ENCODE measurements around the gene MTHFSD.

Gene MTHFSD

DNA sequence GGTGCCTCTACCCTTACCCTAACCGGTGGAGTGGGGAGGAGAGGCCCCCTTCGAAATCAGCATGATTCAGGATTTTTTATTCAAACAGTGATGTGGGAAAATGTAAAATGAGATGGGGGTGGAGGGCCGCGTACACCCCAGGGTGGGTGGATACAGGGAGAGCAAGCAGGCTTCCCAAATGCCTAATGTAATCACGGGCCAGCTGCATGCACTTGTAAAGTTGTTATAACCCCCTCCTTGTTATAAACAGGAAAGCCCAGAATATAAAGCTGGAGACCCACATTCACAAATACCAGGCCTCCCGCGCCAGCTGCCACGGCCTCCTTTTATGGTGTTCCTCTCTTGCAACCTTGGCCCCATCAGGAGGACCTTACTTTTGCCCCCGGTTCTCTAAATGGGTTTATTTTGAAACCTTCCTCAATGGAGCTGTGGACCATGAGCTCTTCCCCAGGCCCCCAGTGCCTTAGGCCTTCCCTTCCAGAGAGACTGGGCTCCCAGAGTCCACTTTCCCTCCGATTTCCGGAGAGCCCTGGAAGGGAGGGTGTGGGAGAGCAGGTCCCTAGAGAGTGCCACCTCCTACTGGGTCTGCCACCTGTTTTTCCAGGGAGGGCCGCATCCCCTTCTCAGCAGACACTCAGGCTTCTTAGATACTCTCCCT, 22.4 kb upstream of the MTHFSD start:
- no peaks in the 10 kb centered on the region for H3K36me3 Mint-ChIP-seq
- no peak for DNase-seq (ENCODE audit: low spot score in 2 of 2)
- ATAC-seq (ENCODE audit: low read depth): no peak
- H3K27me3 Mint-ChIP-seq: peaks cover 31% of the 10 kb centered on the region
- H3K27ac Mint-ChIP-seq: no peak overlapping the region
- no peaks in the 10 kb centered on the region for H3K9me3 Mint-ChIP-seq
- no peak overlapping the region for H3K4me3 Mint-ChIP-seq
- H3K4me1 Mint-ChIP-seq: peaks cover 3% of the 10 kb centered on the region

DNA sequence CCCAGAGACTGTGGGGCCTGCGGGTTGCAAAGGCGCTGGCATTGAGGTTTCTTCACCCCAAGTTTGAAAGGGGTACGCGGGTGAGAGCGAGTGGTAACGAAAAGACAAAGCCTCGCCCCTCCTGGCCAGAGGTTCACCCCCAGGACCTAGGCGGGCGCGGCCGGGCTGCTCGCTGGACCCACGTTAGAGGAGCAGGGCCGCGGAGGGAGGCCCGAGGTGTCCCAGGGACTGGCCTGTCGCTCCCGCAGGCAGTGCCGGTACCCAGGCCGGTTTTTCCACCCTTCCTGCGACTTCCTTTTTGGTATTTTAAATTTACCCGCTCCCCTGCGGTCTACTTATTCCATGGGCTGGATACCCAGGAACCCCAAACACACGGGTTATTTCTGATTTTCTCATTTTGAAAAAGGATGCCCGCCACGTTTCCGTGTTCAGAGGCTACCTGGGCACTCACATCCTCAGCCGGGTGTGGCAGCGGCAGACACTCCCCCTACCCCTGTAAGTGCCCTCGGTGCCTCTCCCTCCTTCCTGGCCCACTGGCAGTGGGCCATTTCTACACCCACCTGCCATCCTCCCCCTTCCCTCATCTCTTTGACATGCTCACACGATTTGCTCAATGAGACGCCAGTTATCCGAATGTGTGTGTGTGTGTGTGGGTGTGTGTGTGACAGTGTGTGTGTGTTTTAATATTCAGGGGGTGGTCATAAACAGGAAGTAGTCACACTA, 21.7 kb upstream of the MTHFSD start:
- ATAC-seq (ENCODE audit: low read depth) (no peak), DNase-seq (ENCODE audit: low spot score in 2 of 2) (no peak)
- Mint-ChIP-seq H3K27me3 (peaks cover 31% of the 10 kb centered on the region), H3K4me1 (peaks cover 3% of the 10 kb centered on the region), H3K4me3 (peak overlapping the region; percentile 74), H3K9me3 (no peaks in the 10 kb centered on the region), H3K27ac (no peak overlapping the region), H3K36me3 (no peaks in the 10 kb centered on the region)

DNA sequence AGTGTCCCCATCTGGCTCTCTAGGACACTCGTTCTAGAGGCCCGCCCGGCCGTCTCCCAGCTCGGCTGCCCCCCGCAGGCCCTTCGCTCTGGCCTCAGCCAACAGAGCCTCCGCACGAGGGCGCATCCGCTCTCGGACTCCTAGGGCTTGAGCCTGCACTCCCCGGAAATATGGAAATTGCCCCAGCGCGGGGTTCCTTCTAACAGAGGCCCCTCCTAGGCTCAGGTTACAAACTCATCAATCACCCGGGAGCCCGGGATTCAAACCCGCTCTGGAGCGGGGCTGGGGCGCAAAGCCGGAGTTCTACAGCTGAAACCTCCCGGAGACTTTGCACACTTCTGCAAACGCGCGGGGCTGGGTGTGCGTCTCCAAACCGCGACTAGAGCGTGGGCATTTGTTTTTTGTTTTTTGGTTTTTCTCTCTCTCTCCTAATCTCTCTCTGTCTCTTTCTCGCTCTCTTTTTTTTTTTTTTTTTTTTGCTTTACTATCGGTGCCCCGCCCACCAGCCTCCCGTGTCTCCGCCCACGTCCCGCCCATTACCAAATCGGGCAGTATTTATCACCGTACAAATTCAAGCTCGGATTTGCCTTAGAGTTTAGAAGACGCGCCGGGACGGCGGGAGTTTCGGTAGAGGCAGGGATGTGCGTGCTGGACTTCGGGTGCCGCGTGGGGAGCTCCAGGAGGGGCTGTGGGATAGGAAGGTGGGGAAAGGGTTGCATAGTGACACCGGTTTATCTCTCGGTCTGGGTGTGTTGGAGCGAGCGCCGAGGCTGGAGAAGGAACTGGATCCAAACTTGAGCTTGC, 20.9 kb upstream of the MTHFSD start:
- peaks cover 33% of the 10 kb centered on the region for H3K27me3 Mint-ChIP-seq
- H3K36me3 Mint-ChIP-seq: no peaks in the 10 kb centered on the region
- H3K9me3 Mint-ChIP-seq: no peaks in the 10 kb centered on the region
- H3K4me3 Mint-ChIP-seq: peak overlapping the region; percentile 74
- ATAC-seq (ENCODE audit: low read depth): peak; percentile 24
- no peak overlapping the region for H3K27ac Mint-ChIP-seq
- H3K4me1 Mint-ChIP-seq: peaks cover 3% of the 10 kb centered on the region
- no peak for DNase-seq (ENCODE audit: low spot score in 2 of 2)

DNA sequence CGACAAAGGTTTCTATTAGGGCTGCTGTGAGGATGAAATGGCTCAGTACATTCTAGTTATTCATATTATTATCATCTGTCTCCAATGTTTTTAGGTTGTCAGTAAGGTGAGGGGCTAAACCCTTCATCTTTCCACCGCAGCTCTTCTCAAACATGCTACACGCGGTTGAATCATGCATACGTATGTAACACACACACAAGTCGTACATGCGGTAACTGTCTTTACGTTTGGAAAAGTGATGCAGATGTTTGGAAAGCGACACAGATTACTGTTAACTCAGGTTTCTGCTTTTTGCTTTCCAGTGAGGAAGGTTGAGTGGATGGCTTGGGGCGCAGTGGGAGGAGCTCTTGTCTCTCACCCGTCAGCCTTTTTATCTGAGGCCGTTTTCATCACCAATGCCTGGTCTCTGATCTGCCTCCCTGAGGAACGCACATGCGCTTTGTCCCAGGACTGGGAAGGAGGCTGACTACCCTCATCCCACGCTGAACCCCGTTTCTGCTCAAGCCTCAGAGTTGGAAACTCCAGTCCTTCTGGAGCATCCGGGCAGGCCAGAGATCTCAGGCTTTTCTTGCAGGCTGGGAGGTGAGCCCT, 20.2 kb upstream of the MTHFSD start:
- Mint-ChIP-seq H3K4me1 (peaks cover 3% of the 10 kb centered on the region), H3K4me3 (no peak overlapping the region), H3K27me3 (peaks cover 31% of the 10 kb centered on the region), H3K9me3 (no peaks in the 10 kb centered on the region), H3K36me3 (no peaks in the 10 kb centered on the region), H3K27ac (no peak overlapping the region)
- ATAC-seq (ENCODE audit: low read depth) (no peak), DNase-seq (ENCODE audit: low spot score in 2 of 2) (no peak)

DNA sequence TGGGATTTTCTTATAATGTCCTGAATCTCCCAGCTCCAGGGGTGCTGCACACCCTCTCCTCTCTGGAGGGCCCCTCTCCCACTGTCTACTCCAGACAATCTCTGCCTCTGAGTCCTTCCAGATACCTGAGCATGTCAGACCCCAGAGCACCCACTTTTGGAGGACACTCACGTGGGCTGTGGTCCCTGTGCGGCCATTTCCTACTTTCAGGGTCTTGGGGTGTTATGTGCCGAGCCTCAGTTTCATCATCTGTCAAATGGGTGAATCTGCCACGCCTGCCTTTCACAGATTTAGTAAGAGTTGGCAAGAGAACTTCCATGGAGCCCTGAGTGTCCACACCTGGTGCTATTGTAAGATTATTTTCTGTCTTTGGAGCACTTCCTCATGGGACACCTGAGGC, 19.6 kb upstream of the MTHFSD start:
- H3K4me3 Mint-ChIP-seq: no peak overlapping the region

DNA sequence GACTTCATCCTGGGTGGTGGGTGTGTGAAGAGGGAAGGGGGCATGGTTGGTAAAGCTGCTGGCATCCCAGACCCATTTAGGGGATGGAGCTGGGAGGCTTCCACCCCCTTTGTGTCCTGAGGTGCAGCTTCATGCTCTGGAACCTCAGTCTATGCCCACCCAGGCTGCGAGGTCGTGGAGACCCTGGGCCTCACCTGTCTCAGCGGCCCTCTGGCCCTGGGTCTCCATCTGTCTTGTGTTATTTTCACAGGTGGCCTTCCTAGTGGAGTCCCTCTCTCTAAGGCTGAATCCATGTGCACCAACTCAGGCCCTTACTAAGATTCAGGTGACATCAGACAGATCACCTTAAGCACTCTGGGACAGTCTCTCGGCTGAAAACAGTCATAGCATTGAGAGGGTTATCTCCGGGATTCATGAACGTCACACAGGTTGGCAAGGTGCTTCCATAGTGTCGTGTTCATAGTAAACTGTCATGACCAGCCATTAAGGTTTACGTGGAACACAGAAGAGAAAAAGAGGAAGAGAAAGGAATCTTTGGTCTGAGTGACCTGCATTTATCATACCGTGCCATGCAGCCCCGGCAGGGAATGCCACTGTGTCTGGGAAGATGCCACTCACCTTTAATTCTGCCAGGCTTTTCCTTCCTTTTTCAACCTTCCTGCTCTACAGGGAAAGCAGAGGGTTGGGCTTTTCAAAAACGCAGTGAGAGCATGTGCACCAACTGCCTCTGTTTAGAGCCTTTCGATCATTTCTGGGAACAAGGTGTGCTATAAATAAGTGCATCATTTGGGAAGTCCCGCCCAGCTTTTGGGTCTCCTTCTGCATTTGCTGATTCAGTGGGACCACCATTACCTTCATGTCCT, 18.8 kb upstream of the MTHFSD start:
- H3K4me3 Mint-ChIP-seq: no peak overlapping the region
- no peak for ATAC-seq (ENCODE audit: low read depth)

More for the DNA sequence above, 19.6 kb upstream of the MTHFSD start:
- Mint-ChIP-seq H3K4me1 (peaks cover 3% of the 10 kb centered on the region), H3K36me3 (no peaks in the 10 kb centered on the region), H3K27me3 (peaks cover 30% of the 10 kb centered on the region), H3K9me3 (no peaks in the 10 kb centered on the region), H3K27ac (no peak overlapping the region)
- DNase-seq (ENCODE audit: low spot score in 2 of 2): no peak
- no peak for ATAC-seq (ENCODE audit: low read depth)

DNA sequence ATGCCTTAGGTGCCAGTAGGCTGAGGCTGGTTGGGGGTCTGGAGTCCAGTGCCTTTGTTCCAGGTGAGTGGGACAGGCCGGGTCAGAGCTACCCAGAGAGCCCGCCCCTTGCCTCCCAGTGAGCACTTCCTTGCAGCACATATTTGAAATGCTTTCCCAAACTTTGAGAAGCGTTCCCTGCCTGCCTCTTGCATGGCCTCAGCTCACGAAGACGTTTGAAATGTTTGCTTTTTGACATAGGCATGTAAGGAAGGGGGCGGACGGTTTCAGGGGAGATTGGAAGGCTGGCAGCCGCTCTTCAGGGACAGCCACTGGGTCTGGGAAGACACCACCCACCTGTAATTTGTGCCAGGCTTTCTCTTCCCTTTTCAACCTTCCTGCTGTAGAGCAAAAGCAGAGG, 18.2 kb upstream of the MTHFSD start:
- Mint-ChIP-seq H3K36me3 (no peaks in the 10 kb centered on the region), H3K4me3 (no peak overlapping the region), H3K9me3 (no peaks in the 10 kb centered on the region), H3K27me3 (peaks cover 26% of the 10 kb centered on the region), H3K27ac (no peak overlapping the region), H3K4me1 (peaks cover 3% of the 10 kb centered on the region)
- ATAC-seq (ENCODE audit: low read depth) (no peak), DNase-seq (ENCODE audit: low spot score in 2 of 2) (no peak)

More for the DNA sequence above, 18.8 kb upstream of the MTHFSD start:
- no peaks in the 10 kb centered on the region for H3K36me3 Mint-ChIP-seq
- H3K9me3 Mint-ChIP-seq: no peaks in the 10 kb centered on the region
- no peak overlapping the region for H3K27ac Mint-ChIP-seq
- peaks cover 27% of the 10 kb centered on the region for H3K27me3 Mint-ChIP-seq
- peaks cover 3% of the 10 kb centered on the region for H3K4me1 Mint-ChIP-seq
- DNase-seq (ENCODE audit: low spot score in 2 of 2): no peak

DNA sequence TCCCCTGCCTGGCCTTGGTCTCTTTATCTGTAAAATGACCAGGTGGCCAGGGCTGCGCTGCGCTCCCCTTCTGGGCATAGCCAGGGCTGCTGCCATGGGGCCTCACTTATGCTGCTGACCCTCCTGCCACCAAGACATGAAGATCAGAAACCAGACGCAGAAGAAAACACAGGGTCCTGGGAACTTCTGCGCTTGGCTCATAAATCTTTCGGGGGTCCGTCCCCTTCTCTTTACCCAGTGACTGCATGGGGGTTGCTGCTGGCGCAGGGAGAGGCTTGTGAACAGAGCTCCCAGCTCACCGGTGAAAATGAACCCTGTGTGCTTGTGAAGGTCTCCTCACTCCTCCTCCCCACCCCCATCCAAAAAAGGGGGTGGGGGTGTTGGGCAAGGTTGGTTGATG, 17.6 kb upstream of the MTHFSD start:
- Mint-ChIP-seq H3K27ac (no peak overlapping the region), H3K4me3 (no peak overlapping the region), H3K4me1 (peaks cover 3% of the 10 kb centered on the region), H3K36me3 (no peaks in the 10 kb centered on the region), H3K27me3 (peaks cover 23% of the 10 kb centered on the region), H3K9me3 (no peaks in the 10 kb centered on the region)
- DNase-seq (ENCODE audit: low spot score in 2 of 2) (no peak), ATAC-seq (ENCODE audit: low read depth) (no peak)

DNA sequence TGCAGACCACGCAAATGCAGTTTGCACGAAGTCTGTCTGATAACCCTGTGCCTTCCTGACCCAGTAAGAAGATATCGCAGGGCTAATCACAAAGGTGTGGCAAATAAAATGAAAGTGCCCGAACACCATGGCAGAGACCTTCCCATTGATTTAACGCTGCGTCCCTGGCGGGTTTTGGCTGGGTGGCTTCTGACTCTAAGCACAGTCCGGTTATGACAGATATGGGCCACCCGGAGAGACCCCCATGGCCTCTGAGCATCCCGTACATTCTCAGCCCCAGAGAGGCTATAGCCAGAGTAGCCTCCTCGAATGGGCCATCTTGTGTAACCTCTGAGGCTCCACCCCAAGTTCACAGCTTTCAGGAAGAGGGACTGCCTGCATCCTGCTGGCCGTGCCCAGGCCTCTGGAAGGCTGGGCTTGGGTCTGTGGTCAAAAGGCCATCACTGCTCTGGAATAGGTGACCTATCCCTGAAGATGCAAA, 17.0 kb upstream of the MTHFSD start:
- Mint-ChIP-seq H3K27ac (no peak overlapping the region), H3K4me1 (peaks cover 3% of the 10 kb centered on the region), H3K4me3 (no peak overlapping the region), H3K27me3 (peaks cover 22% of the 10 kb centered on the region), H3K36me3 (no peaks in the 10 kb centered on the region), H3K9me3 (no peaks in the 10 kb centered on the region)
- DNase-seq (ENCODE audit: low spot score in 2 of 2): no peak
- no peak for ATAC-seq (ENCODE audit: low read depth)

DNA sequence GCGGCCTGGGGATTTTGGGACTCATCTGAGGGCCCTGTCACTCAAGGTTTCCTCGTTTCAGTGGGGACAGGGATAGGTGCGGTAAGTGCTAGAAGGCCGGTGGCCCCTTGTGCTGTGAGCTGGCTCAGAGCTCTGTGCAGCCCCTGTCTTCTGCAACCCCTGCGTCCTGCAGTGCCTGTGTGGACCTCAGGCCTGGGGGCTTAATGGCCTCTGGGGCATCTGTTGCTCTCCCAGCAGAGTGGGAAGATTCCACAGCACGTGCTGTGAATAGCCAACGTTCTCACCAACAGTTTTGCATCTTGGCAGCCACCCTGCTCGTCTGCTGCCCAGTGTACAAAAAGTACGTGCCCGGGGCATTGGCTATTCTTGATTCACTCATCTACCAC, 16.5 kb upstream of the MTHFSD start:
- Mint-ChIP-seq H3K9me3 (no peaks in the 10 kb centered on the region), H3K27ac (no peak overlapping the region), H3K27me3 (peaks cover 19% of the 10 kb centered on the region), H3K36me3 (no peaks in the 10 kb centered on the region), H3K4me1 (peaks cover 3% of the 10 kb centered on the region), H3K4me3 (no peak overlapping the region)
- DNase-seq (ENCODE audit: low spot score in 2 of 2): no peak
- ATAC-seq (ENCODE audit: low read depth): no peak

DNA sequence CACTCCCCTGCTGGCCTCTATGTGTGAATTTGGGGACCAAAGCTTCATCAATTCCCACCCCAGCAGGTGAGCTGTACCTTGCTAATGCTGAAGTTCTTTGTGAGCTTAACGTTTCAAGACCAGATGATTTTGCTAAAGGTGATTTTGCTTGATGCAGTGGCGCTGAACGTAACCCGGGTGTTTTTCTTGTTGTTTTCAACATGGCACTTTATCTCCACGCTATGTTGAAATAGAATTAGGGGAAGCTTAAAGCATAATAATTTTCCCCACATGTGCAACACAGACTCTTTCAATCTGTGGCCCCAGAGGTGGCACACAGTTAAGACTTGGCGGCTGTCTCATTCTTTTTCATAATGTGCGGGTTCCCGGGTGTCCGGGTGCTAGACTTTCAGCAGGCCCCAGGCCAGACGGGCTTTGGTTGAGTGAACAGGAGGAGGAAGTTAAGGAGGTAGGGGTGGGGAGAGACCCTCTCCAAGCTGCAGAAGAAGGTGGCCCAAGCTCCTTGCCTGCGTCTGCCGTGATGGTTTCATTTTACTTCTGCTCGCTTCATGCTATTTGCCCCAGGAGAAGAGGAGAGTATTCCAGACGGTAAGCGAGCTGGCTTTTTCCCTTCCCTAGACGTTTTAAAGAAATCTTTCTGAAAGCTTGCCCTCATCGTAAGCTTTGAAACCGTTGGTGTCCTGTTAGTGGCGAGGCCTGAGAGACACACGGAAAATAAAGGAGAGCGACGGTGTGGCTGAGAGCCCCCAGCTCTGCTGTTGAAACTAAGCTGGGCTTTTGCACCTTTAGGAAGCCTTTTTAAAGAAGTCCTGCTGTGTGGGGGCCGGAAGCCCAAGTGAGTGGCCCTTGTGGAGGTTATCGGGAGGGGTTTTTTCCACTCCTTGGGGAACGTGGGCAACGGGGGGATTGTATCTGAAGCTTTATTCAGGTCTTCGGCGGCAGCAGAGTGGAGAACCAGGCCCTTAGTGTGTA, 15.8 kb upstream of the MTHFSD start:
- Mint-ChIP-seq H3K4me1 (no peaks in the 10 kb centered on the region), H3K27ac (no peak overlapping the region), H3K9me3 (no peaks in the 10 kb centered on the region), H3K4me3 (no peak overlapping the region), H3K27me3 (peaks cover 19% of the 10 kb centered on the region), H3K36me3 (no peaks in the 10 kb centered on the region)
- DNase-seq (ENCODE audit: low spot score in 2 of 2): no peak
- no peak for ATAC-seq (ENCODE audit: low read depth)

DNA sequence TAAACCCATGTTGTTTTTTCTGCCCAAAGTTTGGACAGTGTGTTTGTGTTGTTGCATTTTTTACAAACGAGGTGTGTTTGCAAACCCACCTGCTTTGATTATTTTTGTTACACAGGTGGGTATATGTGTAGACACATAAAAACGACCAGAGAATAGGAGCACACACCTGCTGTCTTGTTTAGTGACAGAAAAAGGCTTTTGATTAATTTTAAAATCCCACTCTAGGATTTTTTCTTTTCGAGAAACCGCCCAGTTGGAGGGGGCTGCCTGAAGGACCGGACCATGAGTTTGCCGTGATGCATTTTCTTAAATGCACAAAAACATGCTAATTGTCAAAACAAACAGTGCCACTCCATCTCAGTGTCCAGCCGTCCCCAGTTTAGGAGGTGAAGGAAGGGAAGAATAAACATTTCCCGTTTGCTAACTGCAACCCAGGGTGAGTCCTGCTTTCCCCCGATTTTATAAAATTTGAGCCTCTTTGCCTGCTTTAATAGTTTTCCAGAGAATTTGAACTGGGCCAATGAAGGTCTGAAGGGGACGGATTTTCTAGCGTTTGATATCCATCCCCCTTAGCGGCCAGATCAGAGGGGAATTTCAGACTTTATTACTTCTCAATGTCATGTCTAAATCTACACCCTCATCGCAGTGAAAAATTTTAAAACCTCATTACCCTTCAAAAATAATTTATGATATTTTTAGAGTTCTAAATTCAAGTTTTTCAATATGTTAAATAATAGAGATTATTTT, 14.8 kb upstream of the MTHFSD start:
- peaks cover 18% of the 10 kb centered on the region for H3K27me3 Mint-ChIP-seq
- H3K36me3 Mint-ChIP-seq: no peaks in the 10 kb centered on the region
- no peaks in the 10 kb centered on the region for H3K9me3 Mint-ChIP-seq
- ATAC-seq (ENCODE audit: low read depth) (no peak), DNase-seq (ENCODE audit: low spot score in 2 of 2) (no peak)
- no peaks in the 10 kb centered on the region for H3K4me1 Mint-ChIP-seq
- no peak overlapping the region for H3K4me3 Mint-ChIP-seq
- H3K27ac Mint-ChIP-seq: no peak overlapping the region

All from memory B cell (primary cell).